Measurements from ENCODE around the gene TEK.
"Not testable (repeated sequence)": the region's sequence is repeated elsewhere in the genome, so short reads cannot be mapped to it uniquely, and the experiment has no call there.

TEK gene

DNA sequence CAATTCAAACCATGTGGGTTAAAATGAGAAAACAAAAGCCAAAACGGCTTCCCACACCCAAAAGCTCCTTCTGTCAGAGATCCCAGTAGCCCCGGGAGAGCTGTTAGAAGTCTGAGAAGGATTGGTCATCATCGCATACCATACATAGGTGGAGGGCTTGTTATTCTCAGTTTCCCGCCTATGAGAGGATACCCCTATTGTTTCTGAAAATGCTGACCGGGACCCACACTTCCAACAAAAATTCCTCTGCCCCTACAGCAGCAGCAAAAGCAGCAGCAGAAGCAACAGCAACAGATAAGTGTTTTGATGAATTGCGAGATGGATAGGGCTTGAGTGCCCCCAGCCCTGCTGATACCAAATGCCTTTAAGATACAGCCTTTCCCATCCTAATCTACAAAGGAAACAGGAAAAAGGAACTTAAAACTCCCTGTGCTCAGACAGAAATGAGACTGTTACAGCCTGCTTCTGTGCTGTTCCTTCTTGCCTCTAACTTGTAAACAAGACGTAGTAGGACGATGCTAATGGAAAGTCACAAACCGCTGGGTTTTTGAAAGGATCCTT lies at the start of gene TEK:
Gene TEK (plus strand): TSS at position 245 of the 561 bp plus-strand sequence. CDS start 366 bp downstream, outside the sequence.
- DNase-seq (ENCODE audit: low read depth) = no peak
- H3K4me3 ChIP-seq (ENCODE audit: low read depth, low read length) = peak within 1 kb of the TSS; percentile 29

DNA sequence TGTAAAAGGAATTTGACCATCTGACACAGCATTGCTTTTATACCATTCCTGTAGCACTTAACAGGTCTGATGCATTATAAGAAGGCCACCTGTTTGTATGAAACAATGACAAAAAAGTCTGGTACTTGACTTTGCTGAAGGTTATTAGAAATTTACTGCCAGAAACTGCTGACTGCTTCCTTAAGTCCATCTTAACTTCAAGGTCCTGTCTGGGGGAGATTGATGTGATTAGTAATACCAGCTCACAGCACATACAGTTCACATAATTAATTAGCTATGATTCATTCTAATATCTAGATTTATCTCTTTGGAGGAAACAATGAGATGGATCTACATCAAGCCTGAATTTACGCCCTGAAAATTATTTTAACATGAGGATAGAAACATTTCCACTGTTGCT lies 49.6 kb upstream of the TEK start:
- DNase-seq (ENCODE audit: low read depth) = no peak
- H3K4me3 ChIP-seq (ENCODE audit: low read depth, low read length) = no peak overlapping the region

DNA sequence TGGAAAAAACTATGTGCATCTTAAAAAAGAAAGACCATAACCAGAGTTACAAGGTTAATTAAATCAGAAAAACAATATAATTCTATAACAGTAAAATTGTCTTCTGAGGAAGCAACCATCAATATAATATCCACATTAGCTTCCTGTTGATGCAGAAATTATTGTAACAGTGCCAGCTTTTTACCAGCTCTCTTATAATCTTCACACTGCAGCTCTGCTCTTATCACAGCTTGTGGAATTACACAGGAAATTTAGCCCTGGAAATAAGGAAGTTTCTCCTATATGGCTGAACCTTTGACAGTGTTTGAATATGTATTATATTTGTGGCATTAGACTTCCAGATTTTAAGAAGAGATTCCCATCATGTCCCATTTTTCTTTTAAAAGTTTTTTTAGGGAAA lies 49.1 kb upstream of the TEK start:
- no peak for DNase-seq (ENCODE audit: low read depth)
- H3K4me3 ChIP-seq (ENCODE audit: low read depth, low read length) = no peak overlapping the region

DNA sequence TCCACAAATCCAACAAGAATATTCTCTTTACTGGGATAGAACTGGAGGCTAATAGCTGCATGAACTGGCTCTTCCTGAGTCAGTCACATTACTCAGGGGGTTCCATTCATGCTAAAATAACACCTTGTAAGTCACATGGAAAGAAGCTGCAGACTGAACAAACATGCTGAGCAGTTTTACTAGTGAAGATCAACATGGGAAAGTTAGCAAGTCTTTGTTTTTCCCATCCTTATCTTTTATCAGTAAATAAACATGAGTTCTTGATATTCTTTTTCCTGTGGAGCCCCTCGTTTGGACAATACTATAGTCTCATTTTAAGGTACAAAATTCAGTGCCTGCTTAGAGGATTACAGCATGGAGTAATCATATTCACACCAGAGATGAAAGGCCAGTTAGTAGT lies 43.7 kb upstream of the TEK start:
- H3K4me3 ChIP-seq (ENCODE audit: low read depth, low read length) = no peak overlapping the region
- no peak for DNase-seq (ENCODE audit: low read depth)

DNA sequence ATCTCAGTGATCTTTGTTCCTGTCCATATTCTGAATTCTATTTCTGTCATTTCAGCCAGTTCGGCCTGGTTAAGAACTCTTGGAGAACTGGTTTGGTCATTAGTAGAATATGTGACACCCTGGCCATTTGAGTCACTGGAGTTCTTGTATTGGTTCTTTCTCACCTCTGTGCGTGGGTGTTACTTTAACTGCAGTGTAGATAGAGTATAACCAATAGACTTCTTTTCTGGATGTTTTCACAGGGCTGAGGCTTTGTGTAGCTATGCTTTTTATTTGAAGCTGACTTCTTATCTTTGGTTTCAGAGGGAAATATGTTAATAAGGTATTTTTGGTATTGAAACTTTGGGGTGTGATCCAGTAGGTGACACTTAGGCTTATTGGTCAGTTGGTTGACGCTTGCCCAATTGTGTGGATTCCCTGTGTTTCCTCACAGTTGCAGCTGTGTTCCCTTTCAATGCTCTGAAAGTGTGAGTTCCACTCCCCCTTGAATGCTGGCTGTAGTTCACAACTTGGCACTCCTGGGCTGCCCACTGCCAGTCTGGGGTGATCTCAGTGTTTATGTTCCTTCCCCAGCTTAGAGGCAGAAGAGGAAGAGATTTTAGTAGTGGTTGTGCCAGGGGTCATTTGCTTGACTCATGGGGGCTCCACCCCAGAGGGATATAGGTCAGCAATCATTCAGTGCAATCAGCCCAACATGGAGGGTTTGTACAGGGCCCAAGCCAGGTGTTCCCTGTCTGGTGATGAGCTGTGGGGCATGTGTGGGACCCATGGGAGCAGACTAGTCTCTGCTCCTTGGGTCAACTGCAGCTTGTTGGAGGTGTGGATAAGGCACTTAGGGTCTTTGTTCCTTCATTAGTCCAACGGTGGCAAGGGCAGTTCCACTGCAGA lies 34.9 kb upstream of the TEK start:
- H3K4me3 ChIP-seq (ENCODE audit: low read depth, low read length) = no peak overlapping the region

DNA sequence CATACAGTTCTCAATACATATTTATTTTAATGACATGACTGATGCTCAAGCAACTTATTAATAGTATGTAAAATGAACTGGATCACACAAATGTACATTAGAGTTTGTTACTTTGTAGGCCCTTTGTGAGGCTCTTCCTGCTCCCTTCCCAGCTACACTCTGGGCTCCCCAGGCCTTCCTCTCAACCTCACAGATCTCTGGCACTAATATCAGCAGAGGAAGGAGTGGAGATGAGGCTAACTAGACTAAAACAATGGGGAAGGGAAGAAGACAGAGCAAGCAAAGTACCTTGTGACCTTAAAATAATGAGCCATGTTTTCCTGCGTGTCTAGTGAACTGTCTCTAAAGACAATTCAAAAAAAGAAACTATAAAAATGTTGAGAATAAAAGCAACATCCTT lies 30.3 kb upstream of the TEK start:
- no peak overlapping the region for H3K4me3 ChIP-seq (ENCODE audit: low read depth, low read length)
- DNase-seq (ENCODE audit: low read depth) = no peak

More for the DNA sequence above, 34.9 kb upstream of the TEK start:
- no peak for DNase-seq (ENCODE audit: low read depth)

DNA sequence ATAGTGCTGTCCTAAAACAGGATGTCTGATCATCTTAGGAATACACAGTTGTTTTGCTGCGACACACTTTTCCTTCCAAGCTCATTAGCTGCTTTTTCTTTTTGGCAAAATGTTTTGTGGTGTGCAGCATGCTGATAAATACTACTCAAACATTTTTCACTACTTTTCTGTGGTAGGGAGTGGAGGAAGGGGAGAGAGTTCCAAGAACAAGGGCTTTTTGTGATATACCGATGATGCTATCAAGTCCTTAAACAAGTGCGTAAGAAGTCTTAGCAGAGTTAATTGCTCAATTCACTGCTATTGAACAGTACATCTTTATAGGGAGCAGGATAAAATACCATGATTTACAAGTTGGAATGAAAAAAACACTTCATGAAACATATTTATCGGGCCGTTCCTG lies 23.6 kb upstream of the TEK start:
- DNase-seq (ENCODE audit: low read depth) = no peak
- H3K4me3 ChIP-seq (ENCODE audit: low read depth, low read length) = no peak overlapping the region

DNA sequence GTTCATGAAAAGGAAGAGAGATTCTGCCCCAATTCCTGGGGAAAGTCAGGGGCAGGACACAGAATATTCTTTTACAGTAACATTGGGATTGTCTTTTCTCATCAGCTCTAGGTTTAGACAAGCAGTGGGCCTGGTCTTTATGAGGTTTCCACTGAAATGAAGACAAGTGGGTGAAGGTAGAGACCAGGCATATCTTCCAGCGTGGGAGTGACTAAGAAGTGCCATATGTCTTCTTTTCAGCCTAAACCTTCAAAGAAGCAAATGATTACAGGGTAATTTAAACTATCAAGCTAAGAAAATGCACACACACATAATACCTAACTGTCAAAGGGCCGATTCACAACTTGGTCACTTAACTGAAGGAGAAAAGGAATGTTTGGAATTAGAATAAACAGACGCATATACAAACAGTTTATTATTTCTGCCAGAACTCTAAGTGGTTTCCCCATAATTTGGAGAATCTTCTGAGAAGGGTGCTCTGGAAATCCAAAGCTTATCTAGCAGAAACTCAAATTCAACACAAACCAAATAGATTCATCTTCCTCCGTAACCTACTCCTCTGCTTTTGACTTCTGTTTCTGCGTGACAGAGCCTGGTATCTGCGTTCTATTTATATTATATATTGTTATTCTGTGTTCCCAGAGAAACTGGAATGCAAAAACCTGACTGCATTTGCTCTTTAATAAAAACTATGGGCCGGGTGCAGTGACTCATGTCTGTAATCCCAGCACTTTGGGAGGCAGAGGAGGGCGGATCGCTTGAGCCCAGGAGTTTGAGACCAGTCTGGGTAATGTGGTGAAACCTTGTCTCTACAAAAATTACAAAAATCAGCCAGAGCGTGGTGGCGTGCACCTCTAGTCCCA lies 22.0 kb upstream of the TEK start:
- H3K4me3 ChIP-seq (ENCODE audit: low read depth, low read length) = no peak overlapping the region
- peak; percentile 30 for DNase-seq (ENCODE audit: low read depth)

DNA sequence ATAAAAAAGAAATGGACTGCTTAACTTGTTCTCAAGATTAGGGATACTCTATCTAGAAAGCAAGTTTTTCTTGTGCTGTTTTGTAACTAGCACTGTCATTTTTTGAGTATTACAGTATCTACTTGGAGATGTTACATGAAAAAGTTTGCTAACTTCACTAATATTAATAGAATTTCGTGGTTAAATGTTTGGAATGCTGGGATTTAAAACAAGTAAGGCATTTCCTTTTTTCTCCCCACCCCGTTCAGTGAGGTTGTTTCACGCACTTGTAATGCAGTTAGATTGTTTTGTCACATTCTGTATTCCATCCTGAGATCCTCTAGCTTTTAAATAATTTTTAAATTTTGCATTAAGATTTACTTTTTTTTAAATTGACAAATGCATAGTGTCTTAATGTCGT lies 20.0 kb upstream of the TEK start:
- no peak overlapping the region for H3K4me3 ChIP-seq (ENCODE audit: low read depth, low read length)
- no peak for DNase-seq (ENCODE audit: low read depth)

DNA sequence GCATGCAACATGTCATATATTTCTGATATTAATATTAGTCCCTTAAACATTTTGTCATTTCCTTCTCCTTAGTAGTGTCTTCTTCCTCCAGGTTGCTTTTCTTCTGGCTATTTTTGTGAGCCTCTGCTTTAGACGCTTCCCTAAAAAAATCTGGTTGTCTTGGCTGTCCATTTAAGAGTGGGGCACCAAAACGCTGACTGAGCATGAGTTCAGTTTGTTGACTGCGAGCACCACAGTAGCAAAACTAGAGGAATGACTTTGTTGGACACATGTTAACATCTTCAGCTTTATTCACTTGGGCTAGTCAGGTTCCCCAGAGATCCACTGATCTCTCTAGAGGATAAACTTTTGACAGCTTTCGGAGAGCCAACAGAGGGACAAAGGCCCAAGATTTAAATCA lies 19.3 kb upstream of the TEK start:
- no peak for DNase-seq (ENCODE audit: low read depth)
- H3K4me3 ChIP-seq (ENCODE audit: low read depth, low read length) = no peak overlapping the region

DNA sequence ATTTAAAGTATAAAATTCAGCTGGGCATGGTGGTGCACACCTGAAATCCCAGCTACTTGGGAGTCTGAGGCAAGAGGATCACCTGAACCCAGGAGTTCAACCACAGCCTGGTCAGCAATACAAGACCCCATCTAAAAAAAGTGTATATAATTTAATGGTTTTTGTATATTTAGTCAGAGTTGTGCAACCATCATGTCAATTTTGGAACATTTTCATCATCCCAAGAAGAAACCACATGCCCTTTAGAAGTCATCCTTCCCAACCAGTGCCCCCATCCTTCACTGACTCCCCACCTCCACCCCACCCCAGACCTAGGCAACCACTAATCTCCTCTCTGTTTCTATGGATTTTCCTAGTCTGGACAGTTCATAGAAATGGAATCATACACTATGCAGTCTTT lies 18.8 kb upstream of the TEK start:
- DNase-seq (ENCODE audit: low read depth) = no peak
- no peak overlapping the region for H3K4me3 ChIP-seq (ENCODE audit: low read depth, low read length)

DNA sequence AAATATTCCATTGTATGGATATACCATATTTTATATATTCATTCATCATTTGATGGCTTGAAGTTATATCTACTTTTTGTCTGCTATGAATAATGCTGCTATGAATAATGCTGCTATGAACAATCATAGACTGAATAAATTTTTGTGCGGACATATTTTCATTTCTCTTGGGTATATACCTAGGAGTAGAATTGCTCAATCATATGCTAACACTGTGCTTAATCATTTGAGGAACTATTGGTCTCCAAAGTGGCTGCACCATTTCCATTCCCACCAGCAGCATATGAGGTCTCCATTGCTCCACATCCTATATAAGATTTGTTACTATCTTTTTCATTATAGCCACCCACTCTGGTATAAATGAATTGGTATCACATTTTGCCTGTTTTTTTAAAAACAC lies 18.3 kb upstream of the TEK start:
- H3K4me3 ChIP-seq (ENCODE audit: low read depth, low read length) = no peak overlapping the region
- DNase-seq (ENCODE audit: low read depth) = no peak

DNA sequence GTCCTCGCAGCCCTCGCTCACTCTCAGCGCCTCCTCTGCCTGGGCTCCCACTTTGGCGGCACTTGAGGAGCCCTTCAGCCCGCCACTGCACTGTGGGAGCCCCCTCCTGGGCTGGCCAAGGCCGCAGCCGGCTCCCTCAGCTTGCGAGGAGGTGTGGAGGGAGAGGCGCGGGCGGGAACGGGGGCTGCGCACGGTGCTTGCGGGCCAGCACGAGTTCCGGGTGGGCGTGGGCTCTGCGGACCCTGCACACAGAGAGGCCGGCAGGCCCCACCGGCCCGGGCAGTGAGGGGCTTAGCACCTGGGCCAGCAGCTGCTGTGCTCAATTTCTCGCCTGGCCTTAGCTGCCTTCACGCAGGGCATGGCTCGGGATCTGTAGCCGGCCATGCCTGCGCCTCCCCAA lies 16.5 kb upstream of the TEK start:
- not testable (repeated sequence) for DNase-seq (ENCODE audit: low read depth); H3K4me3 ChIP-seq (ENCODE audit: low read depth, low read length)

DNA sequence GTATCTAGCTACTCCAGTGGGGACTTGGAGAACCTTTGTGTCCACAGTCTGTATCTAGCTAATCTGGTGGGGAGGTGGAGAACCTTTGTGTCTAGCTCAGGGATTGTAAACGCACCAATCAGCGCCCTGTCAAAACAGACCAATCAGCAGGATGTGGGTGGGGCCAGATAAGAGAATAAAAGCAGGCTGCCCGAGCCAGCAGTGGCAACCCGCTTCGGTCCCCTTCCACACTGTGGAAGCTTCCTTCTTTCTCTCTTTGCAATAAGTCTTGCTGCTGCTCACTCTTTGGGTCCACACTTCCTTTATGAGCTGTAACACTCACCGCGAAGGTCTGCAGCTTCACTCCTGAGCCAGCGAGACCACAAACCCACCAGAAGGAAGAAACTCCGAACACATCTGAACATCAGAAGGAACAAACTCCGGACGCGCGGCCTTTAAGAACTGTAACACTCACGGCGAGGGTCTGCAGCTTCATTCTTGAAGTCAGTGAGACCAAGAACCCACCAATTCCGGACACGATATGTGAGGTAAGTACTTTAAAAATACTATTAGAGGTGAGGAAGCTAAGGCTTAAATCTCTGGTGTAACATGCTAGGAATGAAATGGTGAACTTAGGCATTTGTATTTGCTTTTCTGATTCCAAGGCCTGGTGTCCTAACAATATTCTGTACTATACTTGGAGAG lies 15.5 kb upstream of the TEK start:
- H3K4me3 ChIP-seq (ENCODE audit: low read depth, low read length); DNase-seq (ENCODE audit: low read depth): not testable (repeated sequence)

DNA sequence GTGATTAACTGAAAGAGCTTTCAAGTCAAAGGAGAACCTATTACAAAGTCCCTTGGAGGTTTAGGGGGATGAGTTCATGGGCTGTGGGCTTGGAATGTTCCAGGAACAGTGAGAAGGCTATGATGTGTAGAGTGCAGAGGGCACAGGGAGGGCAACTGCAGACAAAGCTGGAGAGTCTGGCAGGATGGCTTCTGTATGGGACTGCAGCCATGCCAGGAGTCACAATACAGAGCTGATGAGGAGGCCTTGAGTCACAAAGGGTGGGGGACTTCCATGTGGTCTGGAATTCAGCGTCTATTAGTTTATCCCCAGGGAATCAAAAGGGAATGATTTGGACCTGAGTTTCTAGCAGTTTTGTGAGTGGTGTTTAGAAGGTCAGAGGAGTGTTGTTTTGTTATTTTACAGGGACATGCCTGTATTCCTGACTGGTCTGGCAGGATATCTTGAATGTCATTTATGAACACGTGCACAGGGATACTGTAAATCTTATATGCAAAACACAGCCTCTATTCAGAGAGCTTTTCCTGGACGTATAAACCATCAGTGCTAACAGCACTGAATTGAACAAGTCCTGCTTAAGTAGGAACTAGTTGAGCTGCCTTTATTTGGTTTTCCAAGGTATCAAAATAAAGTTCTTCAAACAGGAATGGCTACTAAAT lies 14.3 kb upstream of the TEK start:
- DNase-seq (ENCODE audit: low read depth) = peak; percentile 88
- no peak overlapping the region for H3K4me3 ChIP-seq (ENCODE audit: low read depth, low read length)

DNA sequence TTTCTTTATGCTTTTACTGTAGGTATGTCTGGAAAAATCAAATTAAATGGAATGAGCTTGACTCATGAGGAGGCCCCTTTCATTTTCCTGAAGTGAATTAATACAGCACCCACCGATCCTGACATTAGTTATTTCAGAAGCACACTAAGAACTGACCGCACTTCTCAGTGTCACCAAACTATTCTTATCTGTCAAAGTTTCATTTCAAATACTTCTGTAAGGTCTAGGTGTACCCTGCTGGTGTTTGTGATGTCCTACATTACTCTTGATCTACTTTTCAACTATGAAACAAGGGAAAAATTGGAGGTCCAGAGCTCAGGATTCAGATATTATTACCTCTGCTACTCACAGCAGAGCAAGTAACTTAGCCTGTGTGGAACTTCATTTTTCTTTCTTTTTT lies 1.8 kb upstream of the TEK start:
- no peak overlapping the region for H3K4me3 ChIP-seq (ENCODE audit: low read depth, low read length)
- no peak for DNase-seq (ENCODE audit: low read depth)

DNA sequence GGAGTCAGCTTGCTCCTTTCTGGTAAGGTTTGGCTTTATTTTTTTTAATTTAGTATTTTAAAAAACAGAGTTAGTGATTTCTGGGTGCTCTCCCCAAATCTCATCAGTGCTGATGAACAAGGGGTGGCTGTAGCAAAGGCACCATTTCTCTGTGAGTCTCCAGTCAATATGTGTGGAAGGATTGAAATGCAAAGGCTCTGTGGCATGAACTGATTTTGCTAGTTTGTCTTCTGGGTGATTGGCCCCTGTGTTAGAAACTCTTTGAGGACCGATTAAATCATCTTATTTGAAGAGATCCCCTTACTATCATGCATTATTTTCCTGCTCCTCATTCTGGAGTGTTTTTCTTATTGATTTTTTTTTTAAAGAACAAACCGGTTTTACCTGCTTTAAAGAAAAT lies 596 bp downstream of the TEK start:
- peak overlapping the region; percentile 29 for H3K4me3 ChIP-seq (ENCODE audit: low read depth, low read length)
- no peak for DNase-seq (ENCODE audit: low read depth)

DNA sequence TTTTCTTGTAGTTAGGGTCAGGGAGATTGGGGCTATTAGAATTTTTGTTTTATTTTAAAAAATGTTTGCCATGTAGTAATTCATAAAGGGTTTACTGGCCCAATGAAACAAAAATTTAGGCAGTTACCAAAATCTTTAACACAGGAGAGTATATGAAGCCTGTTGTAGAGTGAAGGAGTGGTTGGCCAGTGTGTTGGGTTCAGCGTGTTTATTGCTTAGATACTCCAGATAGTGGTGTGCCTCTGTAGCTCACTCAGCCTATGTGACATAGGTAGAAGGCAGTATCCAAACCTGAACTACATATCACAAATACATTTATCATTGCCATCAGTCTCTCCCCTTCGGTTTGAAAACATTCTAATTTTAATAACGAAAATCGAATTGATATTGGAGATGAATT lies 1.2 kb downstream of the TEK start:
- DNase-seq (ENCODE audit: low read depth) = no peak
- peak overlapping the region; percentile 29 for H3K4me3 ChIP-seq (ENCODE audit: low read depth, low read length)

DNA sequence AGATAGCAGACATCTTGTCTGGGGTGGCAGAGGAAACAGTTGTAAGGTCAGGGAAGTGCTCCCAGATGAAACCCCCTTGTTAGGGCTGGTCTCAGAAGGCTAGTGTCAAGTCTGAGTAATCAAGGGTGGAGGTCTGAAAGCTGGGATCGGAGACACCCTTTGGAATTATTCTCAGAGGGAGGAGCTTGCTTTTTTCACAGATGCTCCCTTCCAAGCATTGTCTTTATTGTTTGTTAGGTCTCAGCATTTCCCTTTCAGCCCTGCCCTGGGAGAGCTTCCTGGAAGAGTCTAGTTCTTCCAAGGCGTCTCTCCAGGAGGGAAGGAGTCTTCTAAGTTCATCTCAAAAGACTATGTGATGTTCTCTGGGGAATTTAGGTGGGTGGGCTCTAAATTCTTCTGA lies 3.2 kb downstream of the TEK start:
- H3K4me3 ChIP-seq (ENCODE audit: low read depth, low read length) = no peak overlapping the region
- no peak for DNase-seq (ENCODE audit: low read depth)

Data from skeletal muscle cell (primary cell).